PFSK-1 (cell line): ENCODE measurements around the gene TET2.

Experiments
- FOXP2 ChIP-seq: optimal IDR thresholded peaks from 2 replicates; pipeline ENCODE3; 2011; ENCODE audit warnings: borderline replicate concordance, control low read depth, inconsistent platforms; ENCODE audit not compliant: insufficient read depth; ENCODE audit errors: extremely low read length, extremely low read depth
- POLR2AphosphoS5 ChIP-seq: IDR thresholded peaks from 2 replicates; pipeline ENCODE4 v1.6.1; 2012; ENCODE audit warnings: low read depth, mild to moderate bottlenecking, control low read depth, low read length, moderate library complexity
- REST ChIP-seq, 2 experiments: IDR thresholded peaks; 2 replicates each; pipeline versions ENCODE4 v1.6.1 to v1.8.0; 2011 to 2012; ENCODE audit warnings: low read depth in 2 of 2, low read length in 2 of 2, control low read depth in 1 of 2, inconsistent platforms in 1 of 2, mild to moderate bottlenecking in 1 of 2, moderate library complexity in 1 of 2; ENCODE audit not compliant: insufficient read depth in 1 of 2
- SIN3A ChIP-seq: IDR thresholded peaks from 2 replicates; pipeline ENCODE4 v1.6.1; 2012; ENCODE audit warnings: mild to moderate bottlenecking, low read length, moderate library complexity, borderline replicate concordance; ENCODE audit not compliant: insufficient read depth
- TAF1 ChIP-seq: IDR thresholded peaks from 2 replicates; pipeline ENCODE4 v1.6.1; 2012; ENCODE audit warnings: low read length, control low read depth, borderline replicate concordance; ENCODE audit not compliant: insufficient read depth

The TET2 gene

GRCh38 chr4:105137121-105137875, 9.4 kb upstream of the TET2 start:
- TF ChIP-seq POLR2AphosphoS5 (no peak), SIN3A (no peak), FOXP2 (no peak), TAF1 (no peak), REST (IDR thresholded peaks at IDR 0.05; ENCODE audit: insufficient read depth in 1 of 2, low read depth in 2 of 2, low read length in 2 of 2) (no peak)

DNA sequence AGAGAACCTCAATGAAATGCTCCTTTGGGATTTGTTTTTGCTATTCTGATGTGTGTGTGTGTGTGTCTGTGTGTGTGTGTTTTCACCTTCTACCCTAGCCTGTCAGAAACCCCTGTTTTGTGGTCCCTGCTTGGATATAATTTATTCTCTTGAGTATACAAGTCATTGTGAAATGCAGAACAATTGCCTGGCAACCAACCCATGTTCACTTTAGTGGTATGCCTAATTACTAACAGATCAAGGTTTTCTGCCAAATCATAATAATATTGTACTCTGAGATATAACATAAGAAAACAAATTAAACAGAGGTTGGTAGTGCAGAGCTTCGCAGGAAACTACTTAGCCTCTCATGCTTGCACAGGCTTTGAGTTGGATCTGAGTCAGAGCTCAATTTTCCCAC, 7.0 kb upstream of the TET2 start:
- TF ChIP-seq SIN3A (no peak), REST (IDR thresholded peaks at IDR 0.05; ENCODE audit: insufficient read depth in 1 of 2, low read depth in 2 of 2, low read length in 2 of 2) (no peak), TAF1 (no peak), POLR2AphosphoS5 (no peak), FOXP2 (no peak)

GRCh38 chr4:105140684-105141490, 5.8 kb upstream of the TET2 start:
- TF ChIP-seq POLR2AphosphoS5: no peak
- TF ChIP-seq FOXP2: no peak
- TF ChIP-seq REST (IDR thresholded peaks at IDR 0.05; ENCODE audit: insufficient read depth in 1 of 2, low read depth in 2 of 2, low read length in 2 of 2): no peak

DNA sequence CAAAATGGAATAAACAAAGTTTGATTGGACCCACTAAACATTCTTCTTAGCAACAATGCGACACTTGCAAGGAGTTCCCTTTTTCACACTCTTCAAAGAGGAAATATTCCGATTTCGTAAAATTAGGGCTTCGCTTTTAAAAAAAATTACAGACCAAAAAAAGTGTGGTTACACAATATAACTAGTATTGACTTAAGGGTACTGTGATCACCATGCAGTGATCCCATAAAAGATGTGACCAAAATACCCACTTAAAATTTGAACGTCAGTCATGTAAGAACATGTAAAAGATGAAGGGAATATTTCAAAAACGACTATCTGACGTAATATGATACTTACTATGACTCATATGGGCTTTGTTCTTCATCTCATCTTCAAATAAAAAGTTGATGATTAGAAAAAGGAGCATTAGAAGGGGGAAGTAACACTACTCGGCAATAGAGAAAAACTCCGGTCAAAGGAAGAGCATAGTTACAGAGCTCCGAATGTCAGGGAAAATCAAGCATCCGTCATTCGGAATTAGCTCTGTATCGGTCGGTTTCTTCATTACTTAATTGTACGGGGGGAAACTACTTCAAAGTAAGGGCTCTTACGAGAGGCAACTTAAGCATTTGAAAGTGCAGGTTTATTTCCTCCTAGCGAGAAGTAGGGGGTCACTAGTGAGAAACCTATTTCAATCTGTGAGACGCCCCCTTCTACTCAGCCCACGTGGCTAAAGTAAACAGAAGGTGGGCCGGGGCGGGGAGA, 1.3 kb upstream of the TET2 start:
- no peak for TF ChIP-seq REST (IDR thresholded peaks at IDR 0.05; ENCODE audit: insufficient read depth in 1 of 2, low read depth in 2 of 2, low read length in 2 of 2)
- TF ChIP-seq FOXP2: no peak
